Parathyroid adenoma (tissue), 2 donors: ENCODE data around the gene ABHD12.

Source experiments
- H2AFZ ChIP-seq: fragments of 300-600 bp; sonication (generic); one replicate; pipeline ENCODE4 v1.7.0; 2017; ENCODE audit warnings: antibody characterized with exemption, mild to moderate bottlenecking
- H3K27ac ChIP-seq: fragments of 300-600 bp; sonication (generic); one replicate; pipeline ENCODE4 v1.7.0; 2017
- H3K27me3 ChIP-seq: fragments of 300-600 bp; sonication (generic); one replicate; pipeline ENCODE4 v1.7.0; 2017; ENCODE audit warnings: low read length; ENCODE audit not compliant: control insufficient read depth, insufficient read depth
- H3K36me3 ChIP-seq: fragments of 300-600 bp; sonication (generic); one replicate; pipeline ENCODE4 v1.7.0; 2017; ENCODE audit warnings: low read length; ENCODE audit not compliant: control insufficient read depth, insufficient read depth
- H3K4me1 ChIP-seq: fragments of 300-600 bp; sonication (generic); one replicate; pipeline ENCODE4 v1.7.0; 2017; ENCODE audit warnings: control low read depth
- H3K4me2 ChIP-seq: fragments of 300-600 bp; sonication (generic); one replicate; pipeline ENCODE4 v1.7.0; 2017; ENCODE audit warnings: low read length
- H3K4me3 ChIP-seq: fragments of 300-600 bp; sonication (generic); one replicate; pipeline ENCODE4 v1.7.0; 2017; ENCODE audit warnings: low read depth, low read length
- H3K79me2 ChIP-seq: fragments of 300-600 bp; sonication (generic); one replicate; pipeline ENCODE4 v1.7.0; 2017; ENCODE audit warnings: control low read depth
- H3K9ac ChIP-seq: fragments of 300-600 bp; sonication (generic); one replicate; pipeline ENCODE4 v1.7.0; 2017; ENCODE audit warnings: mild to moderate bottlenecking
- H3K9me3 ChIP-seq: fragments of 300-600 bp; sonication (generic); one replicate; pipeline ENCODE4 v1.7.0; 2017; ENCODE audit warnings: low read length; ENCODE audit not compliant: control insufficient read depth
- TF ChIP-seq, protein P1 (sequence below): fragments of 300-600 bp; sonication (generic); IDR thresholded peaks from one replicate; pipeline ENCODE4 v1.7.0; 2017; ENCODE audit warnings: antibody characterized with exemption, mild to moderate bottlenecking
- donor health status: primary hyperparathyroidism.

ABHD12 gene

GRCh38 chr20:25308083-25308491, 82.5 kb downstream of the ABHD12 start:
- no peak overlapping the region for H3K27ac ChIP-seq
- H3K4me2 ChIP-seq, result no peak overlapping the region
- H3K27me3 ChIP-seq, result no peaks in the 10 kb centered on the region
- peaks cover 2% of the 10 kb centered on the region for H3K79me2 ChIP-seq
- no peaks in the 10 kb centered on the region for H3K9me3 ChIP-seq
- H3K9ac ChIP-seq, result no peak overlapping the region
- H3K4me1 ChIP-seq, result peaks cover 11% of the 10 kb centered on the region
- H2AFZ ChIP-seq, result no peak overlapping the region
- no peak overlapping the region for H3K4me3 ChIP-seq
- TF ChIP-seq, protein P1, sequence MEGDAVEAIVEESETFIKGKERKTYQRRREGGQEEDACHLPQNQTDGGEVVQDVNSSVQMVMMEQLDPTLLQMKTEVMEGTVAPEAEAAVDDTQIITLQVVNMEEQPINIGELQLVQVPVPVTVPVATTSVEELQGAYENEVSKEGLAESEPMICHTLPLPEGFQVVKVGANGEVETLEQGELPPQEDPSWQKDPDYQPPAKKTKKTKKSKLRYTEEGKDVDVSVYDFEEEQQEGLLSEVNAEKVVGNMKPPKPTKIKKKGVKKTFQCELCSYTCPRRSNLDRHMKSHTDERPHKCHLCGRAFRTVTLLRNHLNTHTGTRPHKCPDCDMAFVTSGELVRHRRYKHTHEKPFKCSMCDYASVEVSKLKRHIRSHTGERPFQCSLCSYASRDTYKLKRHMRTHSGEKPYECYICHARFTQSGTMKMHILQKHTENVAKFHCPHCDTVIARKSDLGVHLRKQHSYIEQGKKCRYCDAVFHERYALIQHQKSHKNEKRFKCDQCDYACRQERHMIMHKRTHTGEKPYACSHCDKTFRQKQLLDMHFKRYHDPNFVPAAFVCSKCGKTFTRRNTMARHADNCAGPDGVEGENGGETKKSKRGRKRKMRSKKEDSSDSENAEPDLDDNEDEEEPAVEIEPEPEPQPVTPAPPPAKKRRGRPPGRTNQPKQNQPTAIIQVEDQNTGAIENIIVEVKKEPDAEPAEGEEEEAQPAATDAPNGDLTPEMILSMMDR, result no peak
- no peaks in the 10 kb centered on the region for H3K36me3 ChIP-seq

- peaks cover 2% of the 10 kb centered on the region for H3K79me2 ChIP-seq
- H3K9me3 ChIP-seq, result no peaks in the 10 kb centered on the region
- H3K36me3 ChIP-seq, result no peaks in the 10 kb centered on the region
- no peaks in the 10 kb centered on the region for H3K27me3 ChIP-seq
- H3K4me3 ChIP-seq, result no peak overlapping the region
- no peak overlapping the region for H2AFZ ChIP-seq
- H3K27ac ChIP-seq, result no peak overlapping the region
- peaks cover 11% of the 10 kb centered on the region for H3K4me1 ChIP-seq
- TF ChIP-seq, protein P1, result no peak
- no peak overlapping the region for H3K4me2 ChIP-seq
- H3K9ac ChIP-seq, result no peak overlapping the region
Measured at GRCh38 chr20:25306991-25307903, 83.4 kb downstream of the ABHD12 start.

DNA sequence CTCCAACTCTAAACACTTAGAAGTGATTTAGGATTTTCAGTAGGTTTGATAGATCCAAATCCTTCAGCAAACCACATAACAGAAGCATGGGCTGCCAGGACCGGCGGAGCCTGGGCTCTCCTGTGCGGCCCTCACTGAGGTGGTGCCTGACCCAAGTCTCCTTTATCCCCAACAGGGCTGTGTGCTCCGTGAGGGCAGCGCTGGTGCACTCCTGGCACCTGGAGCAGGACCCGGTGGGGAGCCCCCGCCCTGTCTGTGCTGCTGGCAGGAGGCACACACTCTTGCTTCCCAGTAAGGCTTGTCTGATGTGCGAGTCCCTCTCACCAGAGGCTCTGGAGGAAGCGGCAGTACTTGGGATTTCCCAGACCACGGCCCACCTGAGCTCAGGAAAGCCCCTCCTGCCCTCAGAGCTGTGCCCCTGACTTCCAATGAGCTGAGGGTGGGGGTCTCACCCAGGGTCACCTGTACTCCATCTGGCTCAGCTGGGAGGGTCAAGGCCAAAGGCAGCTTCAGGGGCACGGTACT, 86.5 kb downstream of the ABHD12 start:
- Histone ChIP-seq H3K4me2 (no peak overlapping the region), H3K4me3 (no peak overlapping the region), H3K79me2 (no peaks in the 10 kb centered on the region), H3K9ac (no peak overlapping the region), H3K27me3 (no peaks in the 10 kb centered on the region), H3K4me1 (no peaks in the 10 kb centered on the region), H3K36me3 (no peaks in the 10 kb centered on the region), H2AFZ (no peak overlapping the region), H3K9me3 (no peaks in the 10 kb centered on the region), H3K27ac (no peak overlapping the region)
- TF ChIP-seq, protein P1, result no peak

GRCh38 chr20:25303292-25304024, 87.2 kb downstream of the ABHD12 start:
- Histone ChIP-seq H2AFZ (no peak overlapping the region), H3K4me1 (no peaks in the 10 kb centered on the region), H3K27me3 (no peaks in the 10 kb centered on the region), H3K9ac (no peak overlapping the region), H3K4me2 (no peak overlapping the region), H3K27ac (no peak overlapping the region), H3K4me3 (no peak overlapping the region), H3K79me2 (no peaks in the 10 kb centered on the region), H3K9me3 (no peaks in the 10 kb centered on the region), H3K36me3 (no peaks in the 10 kb centered on the region)
- TF ChIP-seq, protein P1, result no peak
